Measurements from ENCODE around the gene FBXL7.
A peak's percentile ranks its signal among the peaks of the same experiment; 100 is the strongest.

The FBXL7 gene

DNA sequence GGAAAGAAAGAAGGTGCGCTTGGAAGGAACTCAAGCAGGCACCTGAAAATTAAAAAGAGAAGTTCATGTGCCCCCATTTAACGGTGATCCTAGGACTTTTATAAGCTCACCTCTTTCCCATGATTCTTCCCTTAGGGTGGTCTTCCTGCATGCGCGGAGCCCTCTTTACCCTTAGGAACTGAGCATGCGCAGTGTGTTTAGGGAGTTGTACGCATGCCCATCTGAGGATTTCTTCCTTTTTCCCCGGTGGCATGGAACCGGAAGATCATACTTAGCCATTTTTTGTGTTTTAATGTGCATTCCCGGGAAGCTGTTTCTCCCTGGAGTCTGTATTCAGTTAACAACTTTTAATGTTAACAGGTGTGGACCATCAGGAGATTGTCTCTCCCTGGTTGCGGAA, 119.0 kb downstream of the FBXL7 start:
- no peaks in the 10 kb centered on the region for H3K36me3 ChIP-seq
- H3K4me1 ChIP-seq = no peaks in the 10 kb centered on the region
- no peaks in the 10 kb centered on the region for H4K20me1 ChIP-seq
- no peak for TF ChIP-seq Cebpa-rat (IDR thresholded peaks at IDR 0.05)
- H3K9ac ChIP-seq = no peak overlapping the region
- no peak overlapping the region for H3K4me2 ChIP-seq
- H3K27me3 ChIP-seq = no peaks in the 10 kb centered on the region
- H3K4me3 ChIP-seq = no peak overlapping the region
- H3K9me3 ChIP-seq = no peaks in the 10 kb centered on the region
- no peak overlapping the region for H3K27ac ChIP-seq

GRCh38 chr5:15620501-15620900, 120.5 kb downstream of the FBXL7 start:
- TF ChIP-seq Cebpa-rat (IDR thresholded peaks at IDR 0.05) = no peak
- Histone ChIP-seq H3K4me3 (no peak overlapping the region), H3K36me3 (no peaks in the 10 kb centered on the region), H3K4me2 (no peak overlapping the region), H3K9ac (no peak overlapping the region), H3K27me3 (no peaks in the 10 kb centered on the region), H3K4me1 (no peaks in the 10 kb centered on the region), H3K27ac (no peak overlapping the region), H4K20me1 (no peaks in the 10 kb centered on the region), H3K9me3 (no peaks in the 10 kb centered on the region)

GRCh38 chr5:15621094-15621493, 121.1 kb downstream of the FBXL7 start:
- no peak overlapping the region for H3K4me3 ChIP-seq
- H3K9ac ChIP-seq = no peak overlapping the region
- no peaks in the 10 kb centered on the region for H3K27me3 ChIP-seq
- no peak overlapping the region for H3K27ac ChIP-seq
- no peaks in the 10 kb centered on the region for H4K20me1 ChIP-seq
- no peak overlapping the region for H3K4me2 ChIP-seq
- H3K9me3 ChIP-seq = no peaks in the 10 kb centered on the region
- no peaks in the 10 kb centered on the region for H3K4me1 ChIP-seq
- no peak for TF ChIP-seq Cebpa-rat (IDR thresholded peaks at IDR 0.05)
- no peaks in the 10 kb centered on the region for H3K36me3 ChIP-seq

GRCh38 chr5:15623794-15624193, 123.8 kb downstream of the FBXL7 start:
- Histone ChIP-seq H3K4me2 (no peak overlapping the region), H4K20me1 (no peaks in the 10 kb centered on the region), H3K9me3 (no peaks in the 10 kb centered on the region), H3K27me3 (no peaks in the 10 kb centered on the region), H3K36me3 (no peaks in the 10 kb centered on the region), H3K4me3 (no peak overlapping the region), H3K27ac (no peak overlapping the region), H3K4me1 (0 out of 2 replicates have a peak, but pooled peaks cover 4% of the 10 kb centered on the region), H3K9ac (no peak overlapping the region)
- no peak for TF ChIP-seq Cebpa-rat (IDR thresholded peaks at IDR 0.05)

GRCh38 chr5:15627109-15627508, 127.1 kb downstream of the FBXL7 start:
- Histone ChIP-seq H3K4me3 (no peak overlapping the region), H3K4me2 (no peak overlapping the region), H3K9ac (no peak overlapping the region), H3K4me1 (0 out of 2 replicates have a peak, but pooled peaks cover 4% of the 10 kb centered on the region), H3K27ac (no peak overlapping the region), H3K9me3 (no peaks in the 10 kb centered on the region), H3K27me3 (no peaks in the 10 kb centered on the region), H3K36me3 (no peaks in the 10 kb centered on the region), H4K20me1 (no peaks in the 10 kb centered on the region)
- no peak for TF ChIP-seq Cebpa-rat (IDR thresholded peaks at IDR 0.05)

GRCh38 chr5:15627647-15628046, 127.7 kb downstream of the FBXL7 start:
- no peaks in the 10 kb centered on the region for H3K27me3 ChIP-seq
- no peak overlapping the region for H3K27ac ChIP-seq
- H3K4me1 ChIP-seq = 0 out of 2 replicates have a peak, but pooled peaks cover 4% of the 10 kb centered on the region
- H3K36me3 ChIP-seq = no peaks in the 10 kb centered on the region
- H3K9me3 ChIP-seq = no peaks in the 10 kb centered on the region
- H3K4me2 ChIP-seq = 0 out of 2 replicates have a peak overlapping the region, but pooled peaks have one; percentile 3
- no peaks in the 10 kb centered on the region for H4K20me1 ChIP-seq
- no peak overlapping the region for H3K4me3 ChIP-seq
- no peak for TF ChIP-seq Cebpa-rat (IDR thresholded peaks at IDR 0.05)
- no peak overlapping the region for H3K9ac ChIP-seq

DNA sequence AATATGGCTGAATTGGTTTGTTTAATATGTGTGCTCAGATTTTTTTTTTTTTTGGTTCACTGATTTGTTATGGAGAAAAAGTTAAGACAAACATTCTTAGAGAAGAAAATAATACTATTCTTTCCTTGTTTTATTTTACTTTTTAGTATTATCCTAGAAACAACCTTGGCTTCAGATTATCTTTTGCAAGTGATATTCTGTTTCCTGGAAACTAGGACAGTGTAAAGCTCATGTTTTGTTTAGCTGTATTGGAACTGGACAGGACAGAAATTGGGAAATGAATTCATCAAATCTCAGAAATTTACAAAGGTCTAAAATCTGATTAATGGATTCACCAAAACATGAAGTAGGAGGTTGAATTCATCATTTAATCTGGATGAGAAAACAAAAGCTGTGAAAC, 130.5 kb downstream of the FBXL7 start:
- H3K4me3 ChIP-seq = no peak overlapping the region
- H3K4me1 ChIP-seq = 0 out of 2 replicates have a peak, but pooled peaks cover 4% of the 10 kb centered on the region
- no peak for TF ChIP-seq Cebpa-rat (IDR thresholded peaks at IDR 0.05)
- H3K27me3 ChIP-seq = no peaks in the 10 kb centered on the region
- H3K36me3 ChIP-seq = no peaks in the 10 kb centered on the region
- no peaks in the 10 kb centered on the region for H4K20me1 ChIP-seq
- no peak overlapping the region for H3K4me2 ChIP-seq
- no peak overlapping the region for H3K27ac ChIP-seq
- H3K9me3 ChIP-seq = no peaks in the 10 kb centered on the region
- no peak overlapping the region for H3K9ac ChIP-seq

- Histone ChIP-seq H4K20me1 (no peaks in the 10 kb centered on the region), H3K27ac (no peak overlapping the region), H3K4me1 (no peaks in the 10 kb centered on the region), H3K36me3 (no peaks in the 10 kb centered on the region), H3K9me3 (no peaks in the 10 kb centered on the region), H3K27me3 (no peaks in the 10 kb centered on the region), H3K4me2 (no peak overlapping the region), H3K4me3 (no peak overlapping the region), H3K9ac (no peak overlapping the region)
- no peak for TF ChIP-seq Cebpa-rat (IDR thresholded peaks at IDR 0.05)
Observed at GRCh38 chr5:15634591-15635288, 134.8 kb downstream of the FBXL7 start.

- H4K20me1 ChIP-seq = no peaks in the 10 kb centered on the region
- H3K36me3 ChIP-seq = no peaks in the 10 kb centered on the region
- H3K4me1 ChIP-seq = no peaks in the 10 kb centered on the region
- no peak overlapping the region for H3K4me2 ChIP-seq
- H3K9ac ChIP-seq = no peak overlapping the region
- no peak for TF ChIP-seq Cebpa-rat (IDR thresholded peaks at IDR 0.05)
- no peak overlapping the region for H3K4me3 ChIP-seq
- H3K27ac ChIP-seq = no peak overlapping the region
- no peaks in the 10 kb centered on the region for H3K27me3 ChIP-seq
- H3K9me3 ChIP-seq = no peaks in the 10 kb centered on the region
Observed at GRCh38 chr5:15635289-15635616, 135.3 kb downstream of the FBXL7 start.

DNA sequence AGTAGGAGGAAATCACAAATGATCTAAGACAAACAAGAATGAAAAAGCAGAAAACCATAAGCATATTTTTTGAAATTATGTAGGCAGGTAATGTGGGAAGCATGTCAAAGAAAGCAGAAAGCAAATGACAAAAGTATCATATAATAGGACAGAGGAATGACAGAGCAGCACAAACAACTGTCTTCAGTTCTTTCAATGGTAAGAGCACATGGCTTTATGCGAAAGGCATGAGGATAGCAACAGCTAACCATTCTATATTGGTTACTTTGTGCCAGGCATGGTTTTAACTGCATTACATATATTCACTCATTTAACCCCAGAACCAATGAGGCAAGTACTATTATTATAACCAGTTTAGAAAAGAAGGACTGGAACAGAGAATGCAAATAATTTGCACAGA, 137.4 kb downstream of the FBXL7 start:
- no peak overlapping the region for H3K4me2 ChIP-seq

DNA sequence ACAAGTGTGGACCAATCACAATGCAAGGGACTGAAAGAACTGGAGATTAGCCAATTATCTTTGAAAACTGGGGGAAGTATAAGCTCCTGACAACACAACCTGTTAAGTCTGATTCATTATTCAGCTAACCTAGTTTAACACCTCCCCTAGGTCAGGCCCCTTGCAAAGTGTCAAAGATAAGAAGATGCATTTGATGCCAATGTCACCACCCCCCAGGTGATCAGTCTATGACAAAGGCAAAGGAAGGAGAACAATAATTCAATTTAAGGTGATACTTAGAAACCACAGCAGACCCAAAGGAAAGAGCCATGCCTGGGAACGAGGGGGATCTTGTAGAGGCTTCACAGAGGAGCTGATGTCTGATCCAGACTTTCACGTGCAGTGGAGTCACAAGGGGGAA, 137.9 kb downstream of the FBXL7 start:
- no peaks in the 10 kb centered on the region for H3K36me3 ChIP-seq
- H3K4me3 ChIP-seq = no peak overlapping the region
- no peaks in the 10 kb centered on the region for H3K4me1 ChIP-seq
- no peaks in the 10 kb centered on the region for H3K9me3 ChIP-seq
- no peaks in the 10 kb centered on the region for H3K27me3 ChIP-seq
- H3K9ac ChIP-seq = no peak overlapping the region
- no peak overlapping the region for H3K27ac ChIP-seq
- no peak overlapping the region for H3K4me2 ChIP-seq
- no peaks in the 10 kb centered on the region for H4K20me1 ChIP-seq
- no peak for TF ChIP-seq Cebpa-rat (IDR thresholded peaks at IDR 0.05)

More for the DNA sequence above, 137.4 kb downstream of the FBXL7 start:
- no peaks in the 10 kb centered on the region for H3K36me3 ChIP-seq
- H3K4me3 ChIP-seq = no peak overlapping the region
- no peaks in the 10 kb centered on the region for H4K20me1 ChIP-seq
- H3K27ac ChIP-seq = no peak overlapping the region
- no peak overlapping the region for H3K9ac ChIP-seq
- no peak for TF ChIP-seq Cebpa-rat (IDR thresholded peaks at IDR 0.05)
- no peaks in the 10 kb centered on the region for H3K27me3 ChIP-seq
- H3K9me3 ChIP-seq = no peaks in the 10 kb centered on the region
- H3K4me1 ChIP-seq = no peaks in the 10 kb centered on the region
